Hepatocyte (in vitro differentiated cells): ENCODE results near the gene DNAJB5.

Experiments
- EZH2phosphoT487 ChIP-seq: fragments of 200-600 bp; sonication (generic); IDR thresholded peaks from one replicate; pipeline ENCODE4 v1.6.1; 2018; ENCODE audit warnings: antibody characterized with exemption, mild to moderate bottlenecking, low read depth, moderate library complexity; ENCODE audit not compliant: unreplicated experiment, severe bottlenecking
- TF ChIP-seq, protein P1 (sequence below): fragments of 200-600 bp; sonication (generic); IDR thresholded peaks from 2 replicates; pipeline ENCODE4 v1.5.1; 2016; ENCODE audit warnings: antibody characterized with exemption, mild to moderate bottlenecking; ENCODE audit not compliant: poor library complexity

DNA sequence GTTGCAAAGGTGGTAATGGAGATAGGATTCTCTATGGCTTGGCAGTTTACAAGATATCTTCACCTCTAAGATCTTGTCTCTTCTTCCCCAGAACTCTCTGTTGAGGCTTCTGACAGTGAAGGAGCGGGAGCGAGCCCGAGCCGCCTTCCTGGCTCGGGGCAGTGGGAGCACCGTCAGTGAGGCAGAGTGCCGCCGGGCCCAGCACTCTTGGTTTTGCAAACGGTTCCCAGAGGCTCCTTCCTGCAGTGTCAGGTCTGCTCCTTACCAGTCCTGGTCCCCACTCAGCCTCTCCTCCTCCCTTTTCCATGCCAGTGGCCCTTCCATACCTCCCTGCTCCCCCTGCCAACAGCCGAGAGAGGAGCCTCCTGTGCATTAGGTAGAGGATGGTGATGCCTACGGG lies 12.6 kb upstream of the DNAJB5 start:
- no peak for TF ChIP-seq EZH2phosphoT487
- TF ChIP-seq, protein P1, sequence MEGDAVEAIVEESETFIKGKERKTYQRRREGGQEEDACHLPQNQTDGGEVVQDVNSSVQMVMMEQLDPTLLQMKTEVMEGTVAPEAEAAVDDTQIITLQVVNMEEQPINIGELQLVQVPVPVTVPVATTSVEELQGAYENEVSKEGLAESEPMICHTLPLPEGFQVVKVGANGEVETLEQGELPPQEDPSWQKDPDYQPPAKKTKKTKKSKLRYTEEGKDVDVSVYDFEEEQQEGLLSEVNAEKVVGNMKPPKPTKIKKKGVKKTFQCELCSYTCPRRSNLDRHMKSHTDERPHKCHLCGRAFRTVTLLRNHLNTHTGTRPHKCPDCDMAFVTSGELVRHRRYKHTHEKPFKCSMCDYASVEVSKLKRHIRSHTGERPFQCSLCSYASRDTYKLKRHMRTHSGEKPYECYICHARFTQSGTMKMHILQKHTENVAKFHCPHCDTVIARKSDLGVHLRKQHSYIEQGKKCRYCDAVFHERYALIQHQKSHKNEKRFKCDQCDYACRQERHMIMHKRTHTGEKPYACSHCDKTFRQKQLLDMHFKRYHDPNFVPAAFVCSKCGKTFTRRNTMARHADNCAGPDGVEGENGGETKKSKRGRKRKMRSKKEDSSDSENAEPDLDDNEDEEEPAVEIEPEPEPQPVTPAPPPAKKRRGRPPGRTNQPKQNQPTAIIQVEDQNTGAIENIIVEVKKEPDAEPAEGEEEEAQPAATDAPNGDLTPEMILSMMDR = no peak
